Neural crest cell (in vitro differentiated cells): Measurements from ENCODE around the gene OR2B2. TPM values are rescaled to one million over a fixed set of nuclear protein-coding genes. Genes with fewer than 3 reads are reported as not detected.

Source experiments
- DNase-seq: peaks from one replicate; pipeline ENCODE4 v3.0.0; 2021; ENCODE audit warnings: low read depth, mixed read lengths, low spot score
- H3K27ac Mint-ChIP-seq: one replicate; pipeline ENCODE4 v1.8.0; 2021; ENCODE audit warnings: mild to moderate bottlenecking, mixed read lengths; ENCODE audit not compliant: unreplicated experiment
- H3K27me3 Mint-ChIP-seq: 2 replicates; pipeline ENCODE4 v1.8.0; 2021; ENCODE audit warnings: low read depth, mild to moderate bottlenecking, mixed read lengths
- H3K36me3 Mint-ChIP-seq: 2 replicates; pipeline ENCODE4 v1.8.0; 2021; ENCODE audit warnings: low read depth, mild to moderate bottlenecking, mixed read lengths
- H3K4me1 Mint-ChIP-seq: 2 replicates; pipeline ENCODE4 v1.8.0; 2021; ENCODE audit warnings: mixed read lengths
- H3K4me3 Mint-ChIP-seq: one replicate; pipeline ENCODE4 v1.8.0; 2021; ENCODE audit warnings: mild to moderate bottlenecking, mixed read lengths
- H3K9me3 Mint-ChIP-seq: 2 replicates; pipeline ENCODE4 v1.8.0; 2021; ENCODE audit warnings: mixed read lengths
- total RNA-seq: library from RNA; stranded (reverse); gene quantifications from 2 replicates; pipeline ENCODE4 v1.2.1, GENCODE V29; 2021
- TF ChIP-seq, protein P1 (sequence below): fragments of 200-600 bp; sonication (generic); conservative IDR thresholded peaks from 2 replicates; pipeline ENCODE4 v1.5.0; 2021; ENCODE audit warnings: antibody characterized with exemption, mild to moderate bottlenecking

The OR2B2 gene
- total RNA-seq, 1 donor from 2014 or later = not detected

DNA sequence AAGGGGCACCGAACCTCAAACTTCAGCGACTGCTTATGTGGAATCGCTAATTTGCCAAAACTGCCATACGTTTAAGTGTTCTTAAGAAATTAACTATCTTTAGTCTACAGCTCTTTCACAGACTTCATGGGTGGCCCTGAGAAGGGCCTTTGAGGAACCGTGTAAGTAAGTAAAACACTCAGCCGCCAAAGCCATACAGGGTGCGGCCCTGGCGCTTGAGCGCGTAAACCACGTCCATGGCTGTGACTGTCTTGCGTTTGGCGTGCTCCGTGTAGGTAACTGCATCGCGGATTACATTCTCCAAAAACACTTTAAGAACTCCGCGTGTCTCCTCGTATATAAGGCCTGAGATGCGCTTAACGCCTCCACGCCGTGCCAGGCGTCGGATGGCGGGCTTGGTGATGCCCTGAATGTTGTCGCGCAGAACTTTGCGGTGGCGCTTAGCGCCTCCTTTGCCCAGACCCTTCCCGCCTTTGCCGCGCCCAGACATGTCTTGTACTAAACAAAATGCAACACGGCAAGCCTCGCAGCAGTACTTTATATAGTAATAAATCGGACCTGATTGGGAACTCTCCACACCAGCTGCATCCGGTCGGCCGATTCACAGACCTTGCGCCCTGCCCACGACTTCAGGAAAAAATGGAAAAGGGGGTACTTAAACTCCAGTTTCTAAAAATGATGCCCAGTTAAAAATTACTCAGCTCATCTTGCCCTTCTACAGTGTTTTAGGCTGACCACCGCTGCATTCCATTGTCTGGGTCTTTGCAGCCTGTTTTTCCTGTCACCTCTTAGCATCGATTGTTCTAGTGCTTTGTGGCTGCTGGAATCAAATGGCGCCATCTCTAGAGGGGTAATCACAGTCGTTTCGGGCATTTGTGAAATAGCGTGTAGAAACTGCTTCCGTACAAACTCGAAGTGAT lies 38.9 kb downstream of the OR2B2 start:
- DNase-seq = no peak
- Mint-ChIP-seq H3K4me3 (peak overlapping the region; percentile 88), H3K9me3 (peaks cover 4% of the 10 kb centered on the region), H3K36me3 (peaks cover 11% of the 10 kb centered on the region), H3K27ac (peak overlapping the region; percentile 78), H3K4me1 (peaks cover 46% of the 10 kb centered on the region), H3K27me3 (peaks cover 5% of the 10 kb centered on the region)
- TF ChIP-seq, protein P1, sequence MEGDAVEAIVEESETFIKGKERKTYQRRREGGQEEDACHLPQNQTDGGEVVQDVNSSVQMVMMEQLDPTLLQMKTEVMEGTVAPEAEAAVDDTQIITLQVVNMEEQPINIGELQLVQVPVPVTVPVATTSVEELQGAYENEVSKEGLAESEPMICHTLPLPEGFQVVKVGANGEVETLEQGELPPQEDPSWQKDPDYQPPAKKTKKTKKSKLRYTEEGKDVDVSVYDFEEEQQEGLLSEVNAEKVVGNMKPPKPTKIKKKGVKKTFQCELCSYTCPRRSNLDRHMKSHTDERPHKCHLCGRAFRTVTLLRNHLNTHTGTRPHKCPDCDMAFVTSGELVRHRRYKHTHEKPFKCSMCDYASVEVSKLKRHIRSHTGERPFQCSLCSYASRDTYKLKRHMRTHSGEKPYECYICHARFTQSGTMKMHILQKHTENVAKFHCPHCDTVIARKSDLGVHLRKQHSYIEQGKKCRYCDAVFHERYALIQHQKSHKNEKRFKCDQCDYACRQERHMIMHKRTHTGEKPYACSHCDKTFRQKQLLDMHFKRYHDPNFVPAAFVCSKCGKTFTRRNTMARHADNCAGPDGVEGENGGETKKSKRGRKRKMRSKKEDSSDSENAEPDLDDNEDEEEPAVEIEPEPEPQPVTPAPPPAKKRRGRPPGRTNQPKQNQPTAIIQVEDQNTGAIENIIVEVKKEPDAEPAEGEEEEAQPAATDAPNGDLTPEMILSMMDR = no peak

DNA sequence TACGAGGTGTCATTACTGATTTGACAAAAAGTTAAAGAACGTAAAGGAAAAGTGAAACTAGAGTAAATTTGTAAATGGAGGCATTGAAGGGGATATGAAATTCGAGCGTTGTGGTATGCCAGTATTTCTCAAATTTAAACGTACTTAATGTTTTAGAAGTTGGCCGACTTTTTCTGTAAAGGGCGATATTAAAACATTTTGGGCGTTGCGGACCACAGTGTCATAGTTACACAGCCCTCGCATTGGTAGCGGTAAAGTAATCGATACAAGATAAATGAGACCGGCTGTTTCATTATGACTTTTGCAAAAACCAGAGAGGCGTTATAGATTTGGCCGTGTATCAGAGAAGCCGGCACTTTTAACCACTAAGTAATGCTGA lies 39.6 kb downstream of the OR2B2 start:
- peak overlapping the region; percentile 88 for H3K4me3 Mint-ChIP-seq
- TF ChIP-seq, protein P1 = no peak
- peaks cover 5% of the 10 kb centered on the region for H3K27me3 Mint-ChIP-seq
- H3K27ac Mint-ChIP-seq = no peak overlapping the region
- peaks cover 50% of the 10 kb centered on the region for H3K4me1 Mint-ChIP-seq
- peaks cover 4% of the 10 kb centered on the region for H3K9me3 Mint-ChIP-seq
- no peak for DNase-seq
- peaks cover 11% of the 10 kb centered on the region for H3K36me3 Mint-ChIP-seq

DNA sequence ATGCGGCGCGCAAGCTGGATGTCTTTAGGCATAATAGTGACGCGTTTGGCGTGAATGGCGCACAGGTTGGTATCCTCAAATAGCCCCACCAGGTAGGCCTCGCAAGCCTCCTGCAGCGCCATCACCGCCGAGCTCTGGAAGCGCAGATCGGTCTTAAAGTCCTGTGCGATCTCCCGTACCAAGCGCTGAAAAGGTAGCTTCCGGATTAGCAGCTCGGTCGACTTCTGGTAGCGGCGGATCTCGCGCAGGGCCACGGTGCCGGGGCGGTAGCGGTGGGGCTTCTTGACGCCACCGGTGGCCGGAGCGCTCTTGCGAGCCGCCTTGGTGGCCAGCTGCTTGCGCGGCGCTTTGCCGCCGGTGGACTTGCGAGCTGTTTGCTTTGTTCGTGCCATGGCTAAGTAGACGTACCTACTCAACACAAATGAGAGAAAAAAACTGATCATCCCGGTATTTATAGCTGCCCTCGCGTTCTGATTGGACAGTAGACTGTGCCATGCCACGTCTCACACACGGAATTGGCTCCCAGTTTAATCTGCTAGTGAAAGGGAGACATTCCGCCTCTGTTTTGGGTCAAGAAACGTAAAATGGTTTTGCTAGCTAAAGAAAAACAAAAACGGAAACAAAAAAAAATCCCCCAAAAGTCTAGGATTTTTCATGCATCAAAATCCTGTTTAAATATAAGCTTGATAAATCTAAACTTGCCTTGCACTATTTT lies 40.1 kb downstream of the OR2B2 start:
- Mint-ChIP-seq H3K4me1 (peaks cover 50% of the 10 kb centered on the region), H3K27ac (peak overlapping the region; percentile 96), H3K4me3 (peak overlapping the region; percentile 88), H3K36me3 (peaks cover 11% of the 10 kb centered on the region), H3K9me3 (peaks cover 4% of the 10 kb centered on the region), H3K27me3 (peaks cover 8% of the 10 kb centered on the region)
- TF ChIP-seq, protein P1 = no peak
- DNase-seq = peak; percentile 64

DNA sequence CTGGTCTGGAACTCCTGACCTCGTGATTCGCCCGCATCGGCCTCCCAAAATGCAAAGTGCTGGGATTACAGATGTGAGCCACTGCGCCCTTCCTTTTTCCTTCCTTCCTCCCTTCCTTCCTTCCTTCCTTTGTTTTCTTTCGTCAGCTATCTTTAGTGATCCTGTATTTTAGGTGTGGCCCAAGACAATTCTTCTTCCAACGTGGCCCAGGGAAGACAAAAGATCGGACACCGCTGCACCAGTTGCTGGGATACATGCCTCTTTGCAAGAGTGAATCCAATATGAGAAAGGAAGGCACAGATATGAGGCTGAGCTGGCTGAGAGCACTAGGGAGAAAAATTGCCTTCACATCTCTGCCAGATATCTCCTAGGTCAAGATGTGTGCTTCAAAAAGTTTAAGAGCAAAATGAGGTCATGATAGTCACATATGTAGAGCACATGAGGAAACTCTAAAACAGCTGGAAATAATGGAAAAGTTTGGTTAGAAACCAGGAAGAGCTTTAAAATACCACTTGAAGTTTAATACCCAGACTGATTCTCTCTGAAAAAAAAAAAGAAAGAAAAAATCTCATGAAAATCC lies 41.8 kb downstream of the OR2B2 start:
- peak overlapping the region; percentile 88 for H3K4me3 Mint-ChIP-seq
- no peak for DNase-seq
- peaks cover 11% of the 10 kb centered on the region for H3K36me3 Mint-ChIP-seq
- TF ChIP-seq, protein P1 = no peak
- peaks cover 64% of the 10 kb centered on the region for H3K4me1 Mint-ChIP-seq
- H3K27ac Mint-ChIP-seq = peak overlapping the region; percentile 76
- peaks cover 4% of the 10 kb centered on the region for H3K9me3 Mint-ChIP-seq
- H3K27me3 Mint-ChIP-seq = peaks cover 18% of the 10 kb centered on the region

DNA sequence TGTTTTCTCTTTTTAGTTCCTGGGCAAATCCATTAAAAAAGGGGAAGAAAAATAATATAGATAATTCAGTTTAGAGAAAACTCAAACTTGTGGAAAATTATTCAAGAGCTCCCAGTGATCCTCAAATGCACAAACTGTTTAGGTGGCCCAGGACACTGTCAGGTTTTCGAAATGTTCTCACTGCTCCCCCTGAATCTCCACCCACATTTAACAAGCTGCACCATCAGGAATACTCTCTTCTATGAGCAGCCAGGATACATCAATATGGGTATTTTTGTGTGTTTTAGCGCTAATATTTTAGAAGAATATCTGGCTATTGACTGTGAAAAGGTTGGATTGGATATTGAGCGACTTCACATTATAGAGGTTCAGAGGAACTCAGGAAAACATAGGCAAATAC lies 43.9 kb downstream of the OR2B2 start:
- Mint-ChIP-seq H3K36me3 (peaks cover 13% of the 10 kb centered on the region), H3K27me3 (peaks cover 20% of the 10 kb centered on the region), H3K4me1 (peaks cover 63% of the 10 kb centered on the region), H3K4me3 (peak overlapping the region; percentile 95), H3K9me3 (peaks cover 6% of the 10 kb centered on the region), H3K27ac (no peak overlapping the region)
- DNase-seq = no peak
- TF ChIP-seq, protein P1 = no peak
